Subcutaneous adipose tissue (tissue), 4 donors: ENCODE measurements around the gene PDE6B. TPM values are rescaled to one million over a fixed set of nuclear protein-coding genes. Genes with fewer than 3 reads are reported as not detected.

ENCODE experiments used
- CTCF ChIP-seq: fragments of 450-650 bp; IDR thresholded peaks from one replicate; pipeline ENCODE4 v1.5.1; 2016; ENCODE audit warnings: low read depth, mild to moderate bottlenecking, control low read depth, antibody characterized with exemption, moderate library complexity
- total RNA-seq, 4 donors: library from RNA; depleted of rRNA; stranded (reverse); fragments of >200 nt; gene quantifications; one replicate each; pipeline ENCODE4 v1.1.0, GENCODE V29; 2016

Gene PDE6B
- total RNA-seq, 4 donors from 2014 or later: 2.0 to 5.9 (median 3.8) TPM; not detected in 1

- no peak for TF ChIP-seq CTCF
These were observed 53.1 kb downstream of the PDE6B start for GRCh38 chr4:678331-679103.

- TF ChIP-seq CTCF: no peak
These were observed 53.7 kb downstream of the PDE6B start for GRCh38 chr4:679104-679481.

- TF ChIP-seq CTCF: no peak
These were observed 54.3 kb downstream of the PDE6B start for GRCh38 chr4:679629-680028.

GRCh38 chr4:680091-680490 lies 54.7 kb downstream of the PDE6B start:
- TF ChIP-seq CTCF: no peak

GRCh38 chr4:680551-680927 lies 55.2 kb downstream of the PDE6B start:
- TF ChIP-seq CTCF: no peak

- TF ChIP-seq CTCF: no peak
These were observed 55.7 kb downstream of the PDE6B start for GRCh38 chr4:680928-681645.

GRCh38 chr4:681736-682451 lies 56.5 kb downstream of the PDE6B start:
- TF ChIP-seq CTCF: no peak
